ENCODE results near the gene NLGN2.

NLGN2 gene

DNA sequence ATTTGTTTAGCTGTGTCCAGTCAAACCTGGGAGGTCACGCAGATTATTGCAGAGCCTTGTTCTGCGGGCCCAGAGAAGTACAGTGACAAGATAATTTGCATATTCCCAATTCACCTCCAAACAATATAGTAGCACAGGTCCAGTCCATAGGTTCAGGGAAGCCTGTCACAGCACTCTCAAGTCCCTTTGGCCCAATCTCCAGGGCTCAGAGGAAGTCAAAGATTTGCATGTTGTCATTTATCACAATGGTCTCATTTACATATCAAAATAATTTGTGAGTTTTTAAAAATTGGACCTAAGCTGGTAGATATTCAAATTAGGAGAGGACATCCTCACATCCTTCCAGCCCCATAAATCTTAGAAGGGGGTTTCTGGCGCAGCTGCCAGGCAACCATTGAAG lies 59.9 kb downstream of the NLGN2 start:
- no peak for DNase-seq

DNA sequence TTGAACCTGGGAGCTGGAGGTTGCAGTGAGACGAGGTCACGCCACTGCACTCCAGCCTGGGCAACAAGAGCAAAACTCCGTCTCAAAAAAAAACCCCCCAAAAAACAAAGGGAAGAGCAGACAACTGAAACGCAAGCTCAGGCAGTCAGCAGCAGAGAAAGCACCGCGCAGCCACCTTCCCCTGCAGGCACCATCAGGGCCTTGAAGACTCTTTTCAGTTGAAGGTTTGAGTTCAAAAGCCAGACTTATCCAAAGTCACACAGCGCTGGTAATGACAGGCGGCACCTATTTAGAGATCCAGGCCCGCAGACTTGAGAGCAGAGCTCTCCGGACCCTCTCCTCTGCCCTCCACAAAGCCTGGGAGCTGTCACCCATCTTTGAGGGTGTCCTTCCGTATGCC lies 60.6 kb downstream of the NLGN2 start:
- DNase-seq, result no peak

DNA sequence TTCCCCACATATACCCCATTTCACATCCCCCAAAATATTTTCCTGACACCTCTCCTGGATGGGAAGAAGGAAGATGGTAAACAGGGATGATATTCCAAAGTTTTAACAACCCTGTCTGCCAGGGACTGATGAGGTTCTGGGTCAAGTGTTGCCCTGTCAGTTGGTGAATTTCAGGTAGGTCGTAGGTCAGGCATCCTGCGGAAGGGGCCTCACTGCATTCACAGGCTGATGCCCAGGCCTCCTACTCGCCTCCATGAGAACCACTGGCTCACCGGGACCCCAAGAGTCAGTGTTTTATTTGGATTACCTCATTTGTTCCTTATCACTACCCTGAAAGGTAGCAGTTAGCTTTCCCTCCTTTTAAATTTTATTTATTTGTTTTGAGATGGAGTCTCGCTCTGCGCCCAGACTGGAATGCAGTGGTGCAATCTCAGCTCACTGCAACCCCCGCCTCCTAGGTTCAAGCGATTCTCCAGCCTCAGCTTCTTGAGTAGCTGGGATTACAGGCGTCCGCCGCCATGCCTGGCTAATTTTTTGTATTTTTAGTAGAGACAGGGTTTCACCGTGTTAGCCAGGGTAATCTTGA lies 61.3 kb downstream of the NLGN2 start:
- DNase-seq, result no peak
